ENCODE measurements around the gene CRMP1. TPM values are rescaled to one million over a fixed set of nuclear protein-coding genes. Genes with fewer than 3 reads are reported as not detected.
"Not testable (repeated sequence)": the region's sequence is repeated elsewhere in the genome, so short reads cannot be mapped to it uniquely, and the experiment has no call there.

Gene CRMP1
- total RNA-seq, 1 donor from 2014 or later = 67.4 TPM

DNA sequence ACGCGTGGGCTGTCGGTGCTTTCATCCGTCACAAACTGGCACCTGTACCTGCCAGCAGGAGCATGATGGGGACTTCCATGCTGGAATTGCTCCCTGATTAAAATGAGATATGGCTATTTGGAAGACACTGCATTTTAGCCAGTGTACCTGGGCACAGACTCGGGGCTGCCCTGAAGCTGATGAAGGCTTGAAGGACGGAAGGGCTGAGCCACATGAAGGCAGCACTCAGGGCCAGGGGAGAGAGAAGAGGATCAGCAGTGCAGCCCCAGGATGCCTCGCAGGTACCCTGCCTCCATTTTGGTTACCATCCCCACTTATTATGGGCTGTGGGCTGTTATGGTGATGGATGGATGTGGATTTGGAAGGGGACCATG lies 79.0 kb downstream of the CRMP1 start:
- H3K36me3 Mint-ChIP-seq (ENCODE audit: low read depth, unreplicated experiment) = peaks cover 32% of the 10 kb centered on the region

GRCh38 chr4:5812506-5813229 lies 80.2 kb downstream of the CRMP1 start:
- no peak overlapping the region for H3K27ac ChIP-seq (ENCODE audit: low read depth, low read length)
- peaks cover 10% of the 10 kb centered on the region for H3K79me2 ChIP-seq (ENCODE audit: insufficient read depth, low read length)
- H3K4me2 ChIP-seq (ENCODE audit: low read length) = no peak overlapping the region
- Mint-ChIP-seq H3K4me3 (ENCODE audit: unreplicated experiment) (no peak overlapping the region), H3K36me3 (ENCODE audit: low read depth, unreplicated experiment) (peaks cover 21% of the 10 kb centered on the region), H3K9me3 (ENCODE audit: unreplicated experiment) (no peaks in the 10 kb centered on the region), H3K27me3 (ENCODE audit: low read depth, unreplicated experiment) (no peaks in the 10 kb centered on the region), H3K4me1 (ENCODE audit: low read depth, unreplicated experiment) (no peaks in the 10 kb centered on the region), H3K27ac (ENCODE audit: unreplicated experiment) (no peak overlapping the region)
- H2AFZ ChIP-seq (ENCODE audit: low read depth, low read length) = no peak overlapping the region
- H3K27me3 ChIP-seq (ENCODE audit: insufficient read depth, low read length) = no peaks in the 10 kb centered on the region
- no peaks in the 10 kb centered on the region for H3K4me1 ChIP-seq (ENCODE audit: insufficient read depth, low read length)
- H3K9ac ChIP-seq (ENCODE audit: low read length) = no peak overlapping the region
- no peak overlapping the region for H3K4me3 ChIP-seq (ENCODE audit: insufficient read depth, low read depth, low read length)
- peak; percentile 67 for TF ChIP-seq CTCF (IDR thresholded peaks at IDR 0.05; ENCODE audit: insufficient read depth, low read depth, low read length)
- no peak for TF ChIP-seq EZH2 (IDR thresholded peaks at IDR 0.05; ENCODE audit: insufficient read depth, low read length)
- H3K36me3 ChIP-seq (ENCODE audit: insufficient read depth, low read length) = peaks cover 52% of the 10 kb centered on the region
- DNase-seq (ENCODE audit: low read depth) (peak; percentile 41), FAIRE-seq (peak; percentile 70)
- H4K20me1 ChIP-seq (ENCODE audit: insufficient read depth, low read length) = peaks cover 79% of the 10 kb centered on the region
- H3K9me3 ChIP-seq (ENCODE audit: insufficient read depth, low read depth, low read length) = no peaks in the 10 kb centered on the region

More for the DNA sequence above, 79.0 kb downstream of the CRMP1 start:
- DNase-seq (ENCODE audit: low read depth) = no peak
- Histone ChIP-seq H3K4me2 (ENCODE audit: low read length) (no peak overlapping the region), H4K20me1 (ENCODE audit: insufficient read depth, low read length) (peaks cover 79% of the 10 kb centered on the region), H3K4me1 (ENCODE audit: insufficient read depth, low read length) (no peaks in the 10 kb centered on the region), H3K79me2 (ENCODE audit: insufficient read depth, low read length) (peaks cover 10% of the 10 kb centered on the region), H3K9me3 (ENCODE audit: insufficient read depth, low read depth, low read length) (no peaks in the 10 kb centered on the region), H3K36me3 (ENCODE audit: insufficient read depth, low read length) (peaks cover 52% of the 10 kb centered on the region), H3K27me3 (ENCODE audit: insufficient read depth, low read length) (no peaks in the 10 kb centered on the region), H2AFZ (ENCODE audit: low read depth, low read length) (no peak overlapping the region), H3K9ac (ENCODE audit: low read length) (no peak overlapping the region), H3K27ac (ENCODE audit: low read depth, low read length) (no peak overlapping the region), H3K4me3 (ENCODE audit: insufficient read depth, low read depth, low read length) (no peak overlapping the region)
- Mint-ChIP-seq H3K4me3 (ENCODE audit: unreplicated experiment) (no peak overlapping the region), H3K27me3 (ENCODE audit: low read depth, unreplicated experiment) (no peaks in the 10 kb centered on the region), H3K4me1 (ENCODE audit: low read depth, unreplicated experiment) (no peaks in the 10 kb centered on the region), H3K27ac (ENCODE audit: unreplicated experiment) (peak overlapping the region; percentile 34), H3K9me3 (ENCODE audit: unreplicated experiment) (no peaks in the 10 kb centered on the region)
- no peak for FAIRE-seq
- TF ChIP-seq EZH2 (IDR thresholded peaks at IDR 0.05; ENCODE audit: insufficient read depth, low read length) = no peak
- TF ChIP-seq CTCF (IDR thresholded peaks at IDR 0.05; ENCODE audit: insufficient read depth, low read depth, low read length) = no peak

- not testable (repeated sequence) for H3K9me3 Mint-ChIP-seq (ENCODE audit: unreplicated experiment); H3K9me3 ChIP-seq (ENCODE audit: insufficient read depth, low read depth, low read length); H2AFZ ChIP-seq (ENCODE audit: low read depth, low read length); H3K27ac Mint-ChIP-seq (ENCODE audit: unreplicated experiment); H3K27me3 Mint-ChIP-seq (ENCODE audit: low read depth, unreplicated experiment); H3K27me3 ChIP-seq (ENCODE audit: insufficient read depth, low read length); FAIRE-seq; DNase-seq (ENCODE audit: low read depth); H3K9ac ChIP-seq (ENCODE audit: low read length); H3K4me1 Mint-ChIP-seq (ENCODE audit: low read depth, unreplicated experiment); H3K4me2 ChIP-seq (ENCODE audit: low read length); H3K4me1 ChIP-seq (ENCODE audit: insufficient read depth, low read length); H3K4me3 ChIP-seq (ENCODE audit: insufficient read depth, low read depth, low read length); H3K27ac ChIP-seq (ENCODE audit: low read depth, low read length); H3K79me2 ChIP-seq (ENCODE audit: insufficient read depth, low read length); H3K4me3 Mint-ChIP-seq (ENCODE audit: unreplicated experiment)
- peaks cover 23% of the 10 kb centered on the region for H3K36me3 Mint-ChIP-seq (ENCODE audit: low read depth, unreplicated experiment)
- H3K36me3 ChIP-seq (ENCODE audit: insufficient read depth, low read length) = peaks cover 55% of the 10 kb centered on the region
- peaks cover 78% of the 10 kb centered on the region for H4K20me1 ChIP-seq (ENCODE audit: insufficient read depth, low read length)
These were observed 80.8 kb downstream of the CRMP1 start for GRCh38 chr4:5812057-5812456.
